GM19193 (cell line): ENCODE data around the gene TASP1.

Experiments
- POLR2A ChIP-seq: IDR thresholded peaks from 4 replicates; pipeline ENCODE4 v1.6.1; 2011; ENCODE audit not compliant: insufficient read depth, insufficient read length; ENCODE audit errors: extremely low read depth

Gene TASP1

DNA sequence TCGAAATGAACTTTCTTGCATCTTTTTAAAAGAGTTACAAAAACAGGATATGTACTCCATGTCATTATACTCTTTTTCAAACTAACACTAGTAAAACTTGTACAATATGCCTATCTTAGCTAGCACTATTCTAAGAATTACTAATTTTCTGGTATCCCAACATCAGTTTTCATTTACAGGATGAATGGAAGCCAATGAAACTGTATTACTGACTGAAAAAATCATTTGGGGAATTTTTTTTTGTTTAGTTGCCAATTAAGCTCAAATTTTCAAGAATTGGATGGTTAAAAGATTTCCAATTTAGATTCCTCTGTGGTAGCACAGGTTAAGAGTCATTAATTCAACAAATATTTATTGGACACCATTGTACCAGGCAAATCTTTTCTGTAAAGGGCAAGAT is 30.7 kb downstream of the TASP1 start:
- TF ChIP-seq POLR2A, result no peak

DNA sequence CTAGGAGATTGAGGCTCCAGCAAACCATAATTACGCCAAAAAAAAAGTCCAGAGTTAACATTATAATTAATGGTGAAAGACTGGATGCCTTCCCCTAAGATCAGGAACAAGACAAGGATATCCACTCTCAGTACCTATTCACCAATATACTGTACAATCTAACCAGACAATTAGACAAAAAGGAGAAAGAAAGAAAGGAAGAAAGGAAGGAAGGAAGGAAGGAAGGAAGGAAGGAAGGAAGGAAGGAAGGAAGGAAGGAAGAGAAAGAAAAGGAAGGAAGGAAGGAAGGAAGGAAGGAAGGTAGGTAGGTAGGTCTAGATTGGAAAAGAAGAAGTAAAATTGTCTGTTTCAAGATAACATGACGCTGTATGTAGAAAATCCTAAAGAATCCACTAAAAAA is 50.7 kb downstream of the TASP1 start:
- TF ChIP-seq POLR2A, result no peak

DNA sequence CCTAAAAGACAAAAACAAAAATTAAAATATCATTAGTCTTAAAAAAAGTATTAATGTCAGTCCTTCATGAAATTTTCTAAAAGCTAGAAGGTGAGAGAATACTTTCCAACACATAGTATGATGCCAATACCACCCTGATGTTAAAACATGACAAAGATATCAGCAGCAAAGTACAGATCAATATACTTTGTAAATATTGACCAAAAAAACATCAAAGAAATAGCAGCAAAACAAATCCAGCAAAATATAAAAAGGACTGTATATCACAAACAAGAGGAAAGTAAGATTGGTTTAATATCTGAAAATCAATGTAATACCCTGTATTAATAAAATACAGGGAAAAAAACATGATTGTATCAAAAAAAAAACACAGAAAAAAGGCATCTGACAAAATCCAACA is 51.4 kb downstream of the TASP1 start:
- TF ChIP-seq POLR2A, result no peak

DNA sequence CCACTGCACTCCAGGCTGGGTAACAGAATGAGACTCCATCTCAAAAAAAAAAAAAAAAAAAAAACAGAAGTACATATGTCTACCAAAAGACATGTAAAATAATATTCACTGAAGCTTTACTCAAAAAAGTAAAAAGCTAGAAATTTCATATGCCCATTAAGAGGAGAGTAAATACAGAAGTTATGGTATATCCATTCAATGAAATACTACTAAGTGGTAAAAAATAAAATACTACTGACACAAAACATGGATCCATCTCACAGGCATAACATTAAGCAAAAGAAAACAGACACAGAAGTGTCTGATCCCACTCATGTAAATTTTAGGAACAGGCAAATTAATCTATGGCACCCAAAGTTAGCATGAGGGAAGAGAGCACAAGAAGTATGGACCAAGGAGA is 52.6 kb downstream of the TASP1 start:
- no peak for TF ChIP-seq POLR2A

DNA sequence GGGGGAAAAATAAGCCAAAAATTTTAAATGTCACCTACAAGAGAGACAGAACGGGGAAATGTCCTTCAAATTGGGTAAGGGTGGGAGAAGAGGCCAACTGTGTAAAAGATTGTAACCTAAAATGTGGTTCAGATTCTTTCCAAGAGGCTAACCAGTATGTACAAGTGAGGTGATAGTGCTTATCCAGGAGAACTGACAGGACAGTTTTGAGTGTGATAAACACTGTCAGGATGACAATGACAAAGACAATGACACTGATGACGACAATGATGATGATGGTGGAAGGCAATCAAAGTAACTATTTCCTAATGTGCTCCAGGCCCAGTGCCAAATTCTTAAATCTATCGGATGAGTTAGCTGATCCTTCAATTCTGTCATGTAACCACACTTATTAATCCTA is 57.3 kb downstream of the TASP1 start:
- TF ChIP-seq POLR2A, result no peak

DNA sequence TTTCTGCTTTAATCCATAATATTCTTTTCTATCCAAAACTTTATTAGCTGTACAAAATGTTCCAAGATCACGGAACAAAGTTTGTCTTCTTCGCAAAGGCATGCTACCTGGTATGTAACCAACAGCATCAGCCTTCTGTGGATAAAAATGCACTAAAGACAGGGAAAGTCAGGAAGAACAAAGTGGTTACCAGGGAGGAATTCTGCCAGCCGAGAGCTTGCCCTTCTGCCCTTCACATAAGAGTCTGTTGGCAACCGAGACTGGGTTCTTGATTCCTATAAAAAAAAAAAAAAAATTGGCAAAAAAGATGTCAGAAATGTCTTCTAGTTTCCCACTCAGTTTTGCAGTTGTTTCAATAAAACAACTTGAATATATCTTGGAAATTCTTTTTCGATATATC is 58.0 kb downstream of the TASP1 start:
- TF ChIP-seq POLR2A, result no peak

DNA sequence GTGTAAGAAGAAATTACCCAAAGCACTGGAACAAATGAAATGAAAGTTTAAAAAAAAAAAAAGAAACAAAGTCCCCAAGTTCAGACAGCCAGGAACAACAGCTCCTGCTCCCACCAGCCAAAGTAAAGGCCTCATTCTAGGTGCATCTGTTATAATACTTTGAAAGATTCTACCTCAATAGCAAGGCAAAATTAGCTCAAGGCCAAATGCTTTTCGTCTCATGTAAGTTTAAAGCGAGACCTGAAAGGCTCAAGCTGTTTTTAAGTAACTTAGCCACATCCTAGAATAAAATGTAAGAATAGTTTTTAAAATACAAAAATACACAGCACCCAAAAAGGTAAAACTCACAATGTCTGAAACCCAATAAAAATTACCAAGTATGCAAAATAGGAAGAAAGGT is 64.7 kb downstream of the TASP1 start:
- no peak for TF ChIP-seq POLR2A

DNA sequence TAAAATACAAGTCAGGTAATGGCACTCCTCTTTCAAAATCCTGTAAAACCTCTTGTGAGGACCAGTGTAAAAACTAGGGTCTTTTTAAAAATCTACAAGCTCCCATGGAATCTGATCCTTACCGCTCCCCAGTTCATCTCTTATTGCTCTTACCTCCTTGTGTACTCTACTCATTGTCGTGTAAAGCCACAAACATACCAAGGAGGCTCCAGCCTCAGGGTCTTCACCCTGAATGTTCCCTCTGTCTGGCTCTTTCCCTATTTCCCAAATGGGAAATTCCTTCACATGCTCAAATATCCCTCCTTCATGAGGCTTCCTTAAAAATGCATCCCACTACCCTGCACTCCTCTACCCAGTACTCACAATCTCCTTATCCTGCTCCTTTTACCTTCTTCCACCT is 67.1 kb downstream of the TASP1 start:
- no peak for TF ChIP-seq POLR2A

DNA sequence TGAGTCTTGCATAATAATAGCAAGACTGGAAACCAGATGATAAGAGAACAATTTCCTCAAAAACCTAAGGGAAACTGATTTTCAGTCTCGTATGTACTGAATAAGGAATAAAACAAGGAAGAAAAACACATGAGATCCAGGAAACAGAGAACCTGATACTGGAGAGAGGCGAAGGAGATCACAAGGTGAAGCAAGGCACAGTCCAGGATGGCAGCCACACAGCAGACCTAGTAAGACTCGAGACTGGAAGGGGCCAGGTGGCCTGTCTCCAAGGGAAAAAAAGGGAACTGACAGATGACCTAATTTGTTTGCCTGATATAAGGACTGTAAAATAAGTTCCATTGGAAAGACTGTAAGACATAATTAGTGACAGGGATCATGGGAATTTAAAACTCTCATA is 71.1 kb downstream of the TASP1 start:
- TF ChIP-seq POLR2A, result no peak

DNA sequence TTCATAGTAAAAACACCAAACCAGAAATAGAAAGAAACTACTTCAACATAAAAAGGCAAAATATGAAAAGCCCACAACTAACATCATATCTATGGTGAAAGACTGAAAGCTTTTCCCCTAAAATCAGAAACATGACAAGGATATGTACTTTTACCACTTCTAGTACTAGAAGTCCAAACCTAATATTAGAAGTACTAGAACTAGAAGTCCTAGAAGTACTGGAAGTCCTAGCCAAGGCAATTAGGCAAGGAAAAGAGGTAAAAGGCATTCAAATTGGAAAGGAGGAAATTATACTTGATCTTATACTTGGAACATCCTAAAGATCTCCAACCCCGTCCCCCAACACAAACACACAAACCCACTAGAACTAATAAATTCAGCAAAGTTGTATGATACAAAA is 74.9 kb downstream of the TASP1 start:
- no peak for TF ChIP-seq POLR2A

DNA sequence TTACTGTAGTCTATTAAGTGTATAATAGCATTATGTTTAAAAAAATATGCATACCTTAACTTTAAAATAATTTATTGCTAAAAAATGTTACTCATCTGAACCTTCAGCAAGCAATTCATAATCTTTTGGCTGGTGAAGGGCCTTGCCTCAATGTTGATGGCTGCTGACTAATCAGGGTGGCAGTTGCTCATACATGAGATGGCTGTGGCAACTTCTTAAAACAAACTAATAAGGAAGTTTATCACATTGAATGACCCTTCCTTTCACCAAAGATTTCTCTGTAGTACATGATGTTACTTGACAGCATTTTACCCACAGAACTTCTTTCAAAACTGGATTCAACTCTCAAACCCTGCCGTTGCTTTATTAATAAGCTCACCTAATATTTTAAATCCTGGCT is 84.0 kb downstream of the TASP1 start:
- no peak for TF ChIP-seq POLR2A

DNA sequence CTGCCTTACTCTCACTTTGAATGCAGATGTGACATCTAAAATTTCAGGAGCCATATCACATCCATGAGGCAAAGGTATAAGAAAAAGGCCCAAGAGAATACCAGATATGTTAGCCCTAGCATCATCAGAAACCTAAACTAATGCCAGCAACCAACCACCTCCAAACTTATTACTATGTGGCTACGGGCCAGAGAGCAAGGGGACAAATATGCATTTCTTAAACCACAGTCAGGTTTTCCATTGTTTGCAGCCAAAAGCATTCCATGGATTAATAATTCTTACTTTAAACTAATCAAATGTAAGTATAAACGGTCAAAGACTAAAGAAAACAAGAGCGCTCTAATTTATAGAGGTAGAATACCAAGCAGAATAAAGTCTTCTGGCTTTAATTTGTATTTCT is 84.7 kb downstream of the TASP1 start:
- no peak for TF ChIP-seq POLR2A

DNA sequence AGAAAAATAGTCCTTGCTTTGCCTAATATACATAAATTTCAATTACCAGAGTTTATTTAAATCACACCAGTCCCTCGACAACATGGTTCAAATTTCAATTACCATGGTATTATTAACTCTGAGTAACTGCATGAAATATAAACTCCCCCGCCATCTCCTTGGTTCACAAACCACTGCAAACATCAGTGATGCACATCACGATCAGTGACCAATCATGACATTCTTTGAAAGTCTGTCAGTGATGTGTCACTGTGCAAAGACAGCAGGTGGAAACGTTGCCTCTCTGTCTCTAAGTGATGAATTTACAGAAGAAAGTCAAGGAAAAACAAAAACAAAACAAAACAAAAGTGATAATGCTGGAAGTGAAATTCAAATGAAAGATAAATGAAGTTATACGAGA is 86.7 kb downstream of the TASP1 start:
- TF ChIP-seq POLR2A, result no peak

DNA sequence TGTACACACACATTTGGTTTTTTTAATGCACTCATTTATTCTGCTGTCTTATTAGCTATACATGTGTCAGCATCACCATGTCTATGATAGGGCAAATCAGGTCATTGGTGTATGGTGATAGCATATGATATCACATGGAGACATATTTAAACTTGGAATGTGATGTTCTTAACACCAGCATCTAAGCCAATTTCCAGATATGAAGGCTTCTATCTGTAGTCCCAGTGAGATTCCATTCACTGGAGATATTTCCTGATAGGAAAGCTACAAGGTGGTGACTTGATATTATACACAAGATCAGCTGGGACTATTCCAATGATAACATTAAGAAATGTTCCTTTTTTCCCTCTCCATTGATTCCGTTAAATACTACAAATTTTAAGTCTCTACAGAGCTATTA is 89.3 kb downstream of the TASP1 start:
- no peak for TF ChIP-seq POLR2A

DNA sequence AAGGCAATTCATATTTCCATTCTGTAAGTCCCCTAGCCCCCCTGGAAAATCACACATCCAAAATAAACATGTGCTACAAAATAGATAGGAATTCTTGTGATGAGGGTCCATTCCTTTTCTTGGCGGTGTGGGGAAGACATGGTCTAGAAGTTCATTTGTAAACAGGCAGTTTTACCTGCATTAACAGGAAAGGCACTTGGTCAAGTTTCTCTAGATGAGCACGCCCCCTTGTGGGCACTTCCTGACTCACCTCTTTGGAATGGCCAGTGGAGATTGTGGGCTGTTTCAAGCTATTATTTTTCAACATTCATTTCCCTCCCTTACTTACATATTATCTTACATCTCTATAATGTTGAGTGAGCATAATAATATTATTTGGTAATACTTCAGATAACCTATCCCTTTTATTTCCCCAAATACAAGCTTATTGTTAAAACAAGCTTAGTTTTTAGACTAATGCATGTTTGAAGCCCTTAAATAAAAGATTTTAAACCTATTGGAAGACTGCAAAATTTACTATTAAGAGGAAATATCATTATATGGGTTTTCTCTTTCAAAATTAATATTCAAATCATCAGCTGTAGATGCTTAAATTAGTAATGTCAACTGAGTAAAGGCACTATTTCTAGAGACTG is 92.1 kb downstream of the TASP1 start:
- TF ChIP-seq POLR2A, result no peak

DNA sequence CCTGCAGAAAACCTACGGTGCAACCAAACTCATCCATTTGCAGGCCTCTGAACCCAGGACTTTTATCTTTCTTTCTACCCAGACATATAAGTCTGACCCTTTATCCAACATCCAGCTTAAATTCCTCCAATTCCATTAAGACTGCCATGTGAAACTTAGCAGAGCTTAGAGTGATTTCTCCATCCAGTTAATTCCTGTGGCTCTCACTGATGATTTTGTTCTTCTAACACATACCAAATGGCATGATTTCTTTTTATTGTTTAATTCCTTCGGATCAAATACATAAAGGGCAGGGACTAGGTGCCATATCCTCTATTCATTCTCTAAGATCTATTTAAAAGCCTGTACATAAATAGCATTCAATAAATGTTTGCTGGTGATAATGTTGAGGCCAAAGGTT is 92.9 kb downstream of the TASP1 start:
- no peak for TF ChIP-seq POLR2A

DNA sequence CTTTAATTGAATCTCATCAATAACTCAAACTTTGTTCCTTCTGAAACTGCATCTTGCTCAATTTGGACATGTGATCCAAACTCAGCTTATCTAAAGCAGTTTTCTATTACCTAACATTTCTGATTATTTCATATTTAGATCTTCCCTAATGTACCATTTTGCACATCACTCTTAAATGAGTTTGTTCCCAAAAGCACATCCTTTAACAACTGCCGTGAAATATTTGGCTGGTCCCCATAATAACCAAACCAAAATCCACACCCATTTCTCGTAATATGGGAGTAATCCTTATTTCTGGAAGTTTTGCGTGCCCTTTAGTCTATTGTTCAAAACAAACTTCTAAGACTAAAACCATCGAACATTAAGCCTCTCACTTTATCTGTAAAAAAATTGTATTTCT is 94.9 kb downstream of the TASP1 start:
- TF ChIP-seq POLR2A, result no peak
